Esophagus muscularis mucosa (tissue), 4 donors: ENCODE data around the gene UBTD1. TPM values are rescaled to one million over a fixed set of nuclear protein-coding genes. Genes with fewer than 3 reads are reported as not detected.

Experiments
- DNase-seq: peaks from one replicate; pipeline ENCODE4 v3.0.0-alpha.2; 2017; ENCODE audit errors: extremely low spot score
- H3K27ac ChIP-seq, 4 donors: fragments of 200-600 bp; sonication (generic); replicated peaks in 1 of 4; 1 replicate in 3 of 4; 2 replicates in 1 of 4; pipeline ENCODE4 v1.5.1; 2016 to 2019; ENCODE audit warnings: mild to moderate bottlenecking in 1 of 4
- H3K27me3 ChIP-seq, 4 donors: fragments of 200-600 bp; sonication (generic); one replicate each; pipeline versions ENCODE4 v1.5.1 to v1.6.0; 2016 to 2019
- H3K36me3 ChIP-seq, 4 donors: fragments of 200-600 bp; sonication (generic); one replicate each; pipeline ENCODE4 v1.5.1; 2016 to 2019
- H3K4me1 ChIP-seq, 4 donors: fragments of 200-600 bp; sonication (generic); one replicate each; pipeline ENCODE4 v1.5.1; 2016 to 2019
- H3K4me3 ChIP-seq, 4 donors: fragments of 200-600 bp; sonication (generic); 1 replicate in 2 of 4; 2 replicates in 2 of 4; pipeline ENCODE4 v1.5.1; 2016 to 2019; ENCODE audit warnings: mild to moderate bottlenecking in 4 of 4, moderate library complexity in 1 of 4
- H3K9me3 ChIP-seq, 4 donors: fragments of 200-600 bp; sonication (generic); 1 replicate in 3 of 4; 2 replicates in 1 of 4; pipeline ENCODE4 v1.5.1; 2016 to 2019
- EP300 ChIP-seq: sonication (generic); formaldehyde crosslinking; IDR thresholded peaks from one replicate; pipeline ENCODE4 v1.6.1; 2017; ENCODE audit warnings: antibody characterized with exemption
- POLR2A ChIP-seq: fragments of 450-650 bp; IDR thresholded peaks from one replicate; pipeline ENCODE4 v1.6.1; 2017; ENCODE audit warnings: antibody characterized with exemption, moderate library complexity, mild to moderate bottlenecking, low read depth
- POLR2AphosphoS5 ChIP-seq, 2 donors: sonication (generic); formaldehyde crosslinking; IDR thresholded peaks; one replicate each; pipeline ENCODE4 v1.6.1; 2017; ENCODE audit warnings: antibody characterized with exemption in 2 of 2
- WGBS: methylation state at CpG from one replicate; pipeline ENCODE4 v1.1.5; 2018; 5-methylcytosine and 5-hydroxymethylcytosine counted together
- intact Hi-C: fragments of 100-400 bp; cut with DNase I; formaldehyde crosslinking; loops from one replicate; pipeline ENCODE4 v1.15.1; 2023
- total RNA-seq, 4 donors: library from RNA; depleted of rRNA; stranded (reverse); fragments of >200 nt; gene quantifications; one replicate each; pipeline versions ENCODE4 v1.1.0 to v1.2.1, GENCODE V29; 2016
- TF ChIP-seq, protein P1 (sequence below), 3 experiments: fragments of 200-600 bp in 2 of 3; fragments of 450-650 bp in 1 of 3; sonication (generic) in 2 of 3; IDR thresholded peaks; one replicate each; pipeline ENCODE4 v1.5.1; 2017 to 2019; ENCODE audit warnings: antibody characterized with exemption in 3 of 3, mild to moderate bottlenecking in 2 of 3, moderate library complexity in 1 of 3

UBTD1 gene
- total RNA-seq, 4 donors from 2014 or later = 4.2 to 18.4 (median 14.1) TPM

DNA sequence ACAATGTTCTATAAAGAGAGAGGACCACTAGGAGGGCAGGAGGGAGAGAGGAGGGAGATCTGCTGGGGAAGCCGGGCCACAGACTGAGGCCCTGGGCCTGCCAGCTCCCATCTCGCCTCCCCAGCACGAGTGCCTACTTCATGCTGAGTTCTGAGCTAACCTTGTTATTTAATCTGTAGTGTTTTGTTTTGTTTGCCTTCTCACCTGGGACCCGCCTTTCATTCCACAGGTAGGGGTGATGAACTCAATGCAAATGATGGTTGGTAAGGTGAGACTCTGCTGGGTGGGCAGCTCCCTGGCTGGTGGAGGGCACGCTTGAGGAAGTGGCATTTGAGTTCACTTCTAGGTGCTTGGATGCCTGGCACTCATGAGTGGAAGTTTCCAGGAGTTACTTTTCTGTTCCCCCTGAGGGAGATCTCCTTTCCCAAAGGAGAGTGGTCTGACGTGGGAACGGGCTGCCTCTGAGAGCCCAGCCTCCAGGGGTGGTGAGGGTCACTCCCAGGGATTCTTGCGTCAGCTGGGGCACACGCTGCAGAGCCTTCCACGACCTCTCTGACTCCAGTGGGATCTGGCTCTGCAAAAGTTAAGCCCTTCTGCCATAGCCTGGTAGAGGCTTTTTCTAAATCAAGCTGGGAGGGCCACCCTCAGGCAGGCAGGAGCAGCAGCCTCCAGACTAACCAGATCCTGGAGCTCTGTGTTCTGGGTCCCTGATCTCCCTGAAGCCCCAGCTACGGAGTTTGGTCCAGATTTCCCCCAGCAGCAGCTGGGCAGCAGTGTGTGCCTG lies 22.4 kb downstream of the UBTD1 start:
- WGBS = 84% methylated on average over 10 of the region's 11 CpGs
- H3K4me1 ChIP-seq = peaks cover 20 to 43% (median 33%) of the 10 kb centered on the region in 4 donors
- no peaks in the 10 kb centered on the region for H3K9me3 ChIP-seq
- H3K36me3 ChIP-seq = no peaks in the 10 kb centered on the region
- DNase-seq = no peak
- no peak overlapping the region for H3K4me3 ChIP-seq
- H3K27me3 ChIP-seq = no peaks in the 10 kb centered on the region
- intact Hi-C loops = no loop called here
- TF ChIP-seq POLR2A = no peak
- no peak for TF ChIP-seq POLR2AphosphoS5 (IDR thresholded peaks at IDR 0.05)
- no peak for TF ChIP-seq EP300
- TF ChIP-seq, protein P1, sequence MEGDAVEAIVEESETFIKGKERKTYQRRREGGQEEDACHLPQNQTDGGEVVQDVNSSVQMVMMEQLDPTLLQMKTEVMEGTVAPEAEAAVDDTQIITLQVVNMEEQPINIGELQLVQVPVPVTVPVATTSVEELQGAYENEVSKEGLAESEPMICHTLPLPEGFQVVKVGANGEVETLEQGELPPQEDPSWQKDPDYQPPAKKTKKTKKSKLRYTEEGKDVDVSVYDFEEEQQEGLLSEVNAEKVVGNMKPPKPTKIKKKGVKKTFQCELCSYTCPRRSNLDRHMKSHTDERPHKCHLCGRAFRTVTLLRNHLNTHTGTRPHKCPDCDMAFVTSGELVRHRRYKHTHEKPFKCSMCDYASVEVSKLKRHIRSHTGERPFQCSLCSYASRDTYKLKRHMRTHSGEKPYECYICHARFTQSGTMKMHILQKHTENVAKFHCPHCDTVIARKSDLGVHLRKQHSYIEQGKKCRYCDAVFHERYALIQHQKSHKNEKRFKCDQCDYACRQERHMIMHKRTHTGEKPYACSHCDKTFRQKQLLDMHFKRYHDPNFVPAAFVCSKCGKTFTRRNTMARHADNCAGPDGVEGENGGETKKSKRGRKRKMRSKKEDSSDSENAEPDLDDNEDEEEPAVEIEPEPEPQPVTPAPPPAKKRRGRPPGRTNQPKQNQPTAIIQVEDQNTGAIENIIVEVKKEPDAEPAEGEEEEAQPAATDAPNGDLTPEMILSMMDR (IDR thresholded peaks at IDR 0.05) = no peak
- no peak overlapping the region for H3K27ac ChIP-seq

DNA sequence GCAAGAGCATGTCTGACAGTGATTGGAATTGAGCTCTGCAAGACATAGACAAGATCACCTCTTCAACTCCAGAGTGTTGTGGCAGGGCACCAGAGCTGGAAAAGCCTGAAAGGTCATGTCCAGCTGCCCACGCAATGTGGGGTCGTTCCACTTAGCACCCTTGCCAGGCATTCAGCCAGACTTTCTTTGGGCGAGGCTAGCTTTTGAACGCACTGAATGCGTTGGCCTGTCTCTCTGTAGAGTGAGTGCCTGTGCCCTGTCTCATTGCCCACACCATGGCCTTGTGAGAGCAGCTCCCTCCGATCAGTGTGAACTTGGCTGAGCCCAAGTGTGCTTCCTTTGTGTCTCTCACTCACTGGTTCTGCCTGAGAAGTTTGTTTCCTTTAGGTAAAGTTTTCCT lies 23.3 kb downstream of the UBTD1 start:
- Histone ChIP-seq H3K27me3 (no peaks in the 10 kb centered on the region), H3K27ac (no peak overlapping the region), H3K36me3 (no peaks in the 10 kb centered on the region), H3K4me3 (no peak overlapping the region), H3K9me3 (no peaks in the 10 kb centered on the region), H3K4me1 (peaks cover 19 to 45% (median 29%) of the 10 kb centered on the region in 4 donors)
- intact Hi-C loops = no loop called here
- 75% methylated on average over 6 of the region's 6 CpGs for WGBS
- TF ChIP-seq, protein P1 (IDR thresholded peaks at IDR 0.05) = no peak
- TF ChIP-seq POLR2AphosphoS5 (IDR thresholded peaks at IDR 0.05) (no peak), POLR2A (no peak), EP300 (no peak)
- DNase-seq = no peak

DNA sequence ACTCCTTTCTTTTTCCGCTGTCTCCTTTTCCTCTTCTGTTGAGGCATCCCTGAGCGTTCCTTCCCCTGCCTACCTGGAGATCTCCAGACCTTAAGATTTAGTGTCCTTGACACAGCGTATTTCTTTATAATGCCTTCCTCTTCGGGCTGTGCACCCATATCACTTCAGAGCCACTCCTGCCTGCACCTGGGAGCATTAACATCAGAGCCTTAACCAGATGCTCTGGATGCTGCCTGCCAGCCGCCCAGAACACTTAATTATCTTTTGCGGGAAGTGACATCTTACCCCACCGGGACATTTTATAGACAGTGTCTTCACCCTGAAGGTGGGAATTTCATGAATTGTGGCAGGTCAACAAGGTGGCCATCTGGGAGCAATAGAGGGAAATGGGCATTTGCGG lies 24.2 kb downstream of the UBTD1 start:
- intact Hi-C loops = no loop called here
- Histone ChIP-seq H3K27ac (no peak overlapping the region), H3K36me3 (no peaks in the 10 kb centered on the region), H3K27me3 (no peaks in the 10 kb centered on the region), H3K9me3 (no peaks in the 10 kb centered on the region), H3K4me3 (no peak overlapping the region), H3K4me1 (peaks cover 10 to 38% (median 21%) of the 10 kb centered on the region in 4 donors)
- no peak for DNase-seq
- TF ChIP-seq EP300 (no peak), POLR2AphosphoS5 (IDR thresholded peaks at IDR 0.05) (no peak), POLR2A (no peak)
- TF ChIP-seq, protein P1 (IDR thresholded peaks at IDR 0.05) = no peak
- 94% methylated on average over 8 of the region's 8 CpGs for WGBS

DNA sequence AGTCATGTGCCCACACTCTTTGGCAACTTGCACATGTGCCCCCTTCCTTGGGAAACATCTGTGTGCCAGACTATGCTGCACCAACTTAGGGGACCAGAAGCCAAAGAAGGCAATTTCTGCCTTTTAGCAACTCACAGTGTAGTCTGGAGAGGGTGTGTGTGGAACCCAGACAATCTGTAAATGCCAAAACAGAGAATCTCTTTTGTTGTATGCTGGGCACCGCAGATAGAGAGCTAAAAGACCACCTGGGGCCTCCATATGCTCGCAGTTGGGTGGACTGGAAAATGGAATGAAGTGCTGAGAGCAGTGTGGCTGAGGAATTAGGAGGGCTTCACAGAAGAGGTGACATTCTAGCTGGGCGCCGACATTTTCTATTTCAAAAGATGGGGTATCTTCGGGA lies 26.4 kb downstream of the UBTD1 start:
- no peaks in the 10 kb centered on the region for H3K9me3 ChIP-seq
- no peaks in the 10 kb centered on the region for H3K36me3 ChIP-seq
- no peaks in the 10 kb centered on the region for H3K27me3 ChIP-seq
- DNase-seq = no peak
- H3K4me3 ChIP-seq = no peak overlapping the region
- peaks cover 0 to 32% (median 9%) of the 10 kb centered on the region in 4 donors for H3K4me1 ChIP-seq
- TF ChIP-seq, protein P1 (IDR thresholded peaks at IDR 0.05) = no peak
- TF ChIP-seq EP300 = no peak
- 94% methylated on average over 5 of the region's 5 CpGs for WGBS
- no peak overlapping the region for H3K27ac ChIP-seq
- intact Hi-C loops = no loop called here
